GM12875 (cell line): Measurements from ENCODE around the gene EMILIN1.

ENCODE experiments used
- H3K4me3 ChIP-seq: one replicate; pipeline ENCODE4 v1.5.1; 2011; ENCODE audit warnings: low read depth, low read length, control low read depth
- CTCF ChIP-seq: IDR thresholded peaks from 2 replicates; pipeline ENCODE4 v1.5.1; 2011; ENCODE audit warnings: low read depth, mild to moderate bottlenecking, control low read depth, inconsistent platforms, low read length, moderate library complexity, borderline replicate concordance; ENCODE audit not compliant: insufficient read depth

EMILIN1 gene

GRCh38 chr2:27069961-27070618 lies 8.3 kb upstream of the EMILIN1 start:
- peak overlapping the region; percentile 97 for H3K4me3 ChIP-seq
- TF ChIP-seq CTCF: no peak

GRCh38 chr2:27070653-27071276 lies 7.7 kb upstream of the EMILIN1 start:
- no peak for TF ChIP-seq CTCF
- H3K4me3 ChIP-seq: peak overlapping the region; percentile 97

GRCh38 chr2:27071277-27071989 lies 7.0 kb upstream of the EMILIN1 start, which contains the start of gene OST4:
Gene OST4 (minus strand): TSS chr2:27071654.
- peak within 1 kb of the TSS; percentile 97 for H3K4me3 ChIP-seq
- TF ChIP-seq CTCF: peak; percentile 1; the same call in 1 of the 2 replicates

- peak overlapping the region; percentile 59 for H3K4me3 ChIP-seq
- no peak for TF ChIP-seq CTCF
Measured at GRCh38 chr2:27071990-27072830, 6.2 kb upstream of the EMILIN1 start.

- TF ChIP-seq CTCF: no peak
- H3K4me3 ChIP-seq: no peak overlapping the region
Measured at GRCh38 chr2:27072920-27073319, 5.5 kb upstream of the EMILIN1 start.

- H3K4me3 ChIP-seq: no peak overlapping the region
- no peak for TF ChIP-seq CTCF
Measured at GRCh38 chr2:27073782-27074181, 4.6 kb upstream of the EMILIN1 start.
